Activated CD8-positive, alpha-beta T cell treated with anti-CD3 and anti-CD28 coated beads, Interleukin-2, amount 10 ng/mL, durations not matched to agents 7 days and 5 days (primary cell): Measurements from ENCODE around the gene ADGRD1. TPM values are rescaled to one million over a fixed set of nuclear protein-coding genes. Genes with fewer than 3 reads are reported as not detected.
A peak's percentile ranks its signal among the peaks of the same experiment; 100 is the strongest.

ENCODE experiments used
- ATAC-seq: fragments of 150-1000 bp; cut with Tn5 transposase; one replicate; pipeline ENCODE4 v1.10.0; 2021; ENCODE audit warnings: moderate library complexity
- CTCF ChIA-PET: fragments of 350-600 bp; sonication (Branson Sonifier 250); formaldehyde crosslinking; loops from one replicate; lab custom pipeline; 2021; ENCODE audit warnings: antibody characterized with exemption; lab: Charles Lee
- POLR2A ChIA-PET: fragments of 350-600 bp; sonication (Branson Sonifier 250); formaldehyde crosslinking; loops from one replicate; lab custom pipeline; 2021; ENCODE audit warnings: antibody characterized with exemption; lab: Charles Lee
- DNase-seq: peaks from one replicate; pipeline ENCODE4 v3.0.0-alpha.2; 2020
- H3K27ac Mint-ChIP-seq: one replicate; pipeline ENCODE4 v1.8.0; 2021; ENCODE audit warnings: mild to moderate bottlenecking, mixed read lengths
- H3K27me3 Mint-ChIP-seq: one replicate; pipeline ENCODE4 v1.8.0; 2021; ENCODE audit warnings: low read depth, mixed read lengths
- H3K36me3 Mint-ChIP-seq: one replicate; pipeline ENCODE4 v1.8.0; 2021; ENCODE audit warnings: low read depth, mixed read lengths
- H3K4me1 Mint-ChIP-seq: one replicate; pipeline ENCODE4 v1.8.0; 2021; ENCODE audit warnings: low read depth, mixed read lengths
- H3K4me3 Mint-ChIP-seq: one replicate; pipeline ENCODE4 v1.8.0; 2021; ENCODE audit warnings: mild to moderate bottlenecking, mixed read lengths
- H3K9me3 Mint-ChIP-seq: one replicate; pipeline ENCODE4 v1.8.0; 2022; ENCODE audit warnings: mixed read lengths; ENCODE audit not compliant: insufficient read depth
- total RNA-seq, 2 experiments: library from RNA; stranded (reverse); gene quantifications; one replicate each; pipeline ENCODE4 v1.2.3, GENCODE V29; 2021

Gene ADGRD1
- total RNA-seq, 2 experiments from 2014 or later = not detected

DNA sequence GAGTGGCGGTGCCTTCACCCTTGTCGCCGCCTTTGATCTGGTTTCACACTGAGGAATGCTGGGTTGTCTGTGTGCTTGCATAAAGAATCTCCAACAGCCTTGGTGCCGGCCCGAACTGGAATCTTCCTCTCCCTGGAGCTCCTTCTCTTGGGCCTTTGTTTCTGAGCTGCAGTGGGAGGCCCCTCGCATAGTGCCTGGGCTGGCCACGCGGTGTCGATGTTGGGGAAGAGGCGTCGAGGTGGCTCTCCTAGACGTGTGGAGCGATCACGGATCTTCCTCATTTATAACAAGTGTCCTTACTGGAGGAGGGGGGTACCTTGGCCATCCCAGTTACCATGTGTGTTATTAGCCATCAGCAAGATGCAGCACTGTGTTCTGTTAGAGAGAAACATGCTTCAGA lies 60.6 kb downstream of the ADGRD1 start:
- DNase-seq = no peak
- no peaks in the 10 kb centered on the region for H3K36me3 Mint-ChIP-seq
- no peaks in the 10 kb centered on the region for H3K4me1 Mint-ChIP-seq
- POLR2A ChIA-PET = no interaction called here
- H3K4me3 Mint-ChIP-seq = no peak overlapping the region
- no peaks in the 10 kb centered on the region for H3K9me3 Mint-ChIP-seq
- no peak for ATAC-seq
- CTCF ChIA-PET = no interaction called here
- no peaks in the 10 kb centered on the region for H3K27me3 Mint-ChIP-seq
- H3K27ac Mint-ChIP-seq = no peak overlapping the region

DNA sequence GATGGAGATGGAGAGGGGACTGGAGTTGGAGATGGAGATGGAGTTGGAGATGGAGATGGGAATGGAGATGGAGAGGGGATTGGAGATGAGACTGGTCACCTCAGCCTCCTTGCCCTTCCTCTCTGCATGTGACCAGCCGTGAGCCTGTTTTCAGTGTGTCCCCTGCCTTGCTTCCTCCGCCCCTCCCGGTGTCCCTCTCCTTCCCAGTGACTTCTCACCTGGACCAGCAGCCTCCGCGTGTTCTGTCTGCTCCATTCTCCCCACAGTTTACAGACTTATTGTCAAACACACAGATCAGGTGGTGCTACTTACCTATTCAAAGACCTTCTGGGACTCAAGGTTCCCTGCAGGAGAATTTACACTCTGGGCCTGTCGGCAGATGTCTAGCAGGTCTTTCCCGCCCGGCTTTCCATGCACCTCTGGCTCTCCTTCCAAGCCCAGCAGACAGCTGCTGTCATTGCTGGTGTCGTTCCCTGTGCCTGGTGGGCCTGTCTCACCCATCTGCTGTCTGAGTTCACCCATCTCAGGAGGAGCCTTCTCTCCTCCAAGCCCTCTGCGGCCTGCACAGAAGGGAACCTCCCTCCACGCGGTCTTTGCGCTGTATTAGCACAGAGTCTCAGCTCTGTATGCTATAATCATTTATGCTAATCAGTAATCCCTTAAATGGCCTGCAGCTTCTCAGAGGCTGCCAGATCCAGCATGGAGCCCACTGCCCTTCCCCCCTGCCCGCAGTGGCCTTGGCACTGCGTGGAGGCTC lies 62.1 kb downstream of the ADGRD1 start:
- H3K27me3 Mint-ChIP-seq = no peaks in the 10 kb centered on the region
- no peaks in the 10 kb centered on the region for H3K36me3 Mint-ChIP-seq
- H3K27ac Mint-ChIP-seq = no peak overlapping the region
- DNase-seq = no peak
- no peaks in the 10 kb centered on the region for H3K9me3 Mint-ChIP-seq
- H3K4me1 Mint-ChIP-seq = no peaks in the 10 kb centered on the region
- ChIA-PET POLR2A (no interaction called here), CTCF (no interaction called here)
- no peak overlapping the region for H3K4me3 Mint-ChIP-seq
- no peak for ATAC-seq

DNA sequence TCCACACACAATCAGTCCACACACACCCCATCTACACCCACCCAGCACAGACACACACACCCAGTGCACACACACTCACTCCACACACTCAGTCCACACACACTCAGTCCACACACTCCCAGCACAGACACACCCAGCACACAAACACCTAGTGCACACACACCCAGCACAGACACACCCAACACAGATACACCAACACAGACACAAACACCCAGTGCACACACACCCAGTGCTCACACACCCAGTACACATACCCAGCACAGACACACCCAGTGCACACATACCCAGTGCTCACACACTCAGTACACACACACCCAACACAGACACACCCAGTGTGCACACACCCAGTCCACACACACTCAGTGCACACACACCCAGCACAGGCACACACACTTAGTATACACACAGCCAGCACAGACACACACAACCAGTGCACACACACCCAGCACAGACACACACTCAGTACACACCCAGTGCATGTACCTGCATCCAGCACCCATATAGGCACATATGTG lies 63.8 kb downstream of the ADGRD1 start:
- DNase-seq (no peak), ATAC-seq (peak; percentile 8)
- ChIA-PET CTCF (no interaction called here), POLR2A (no interaction called here)
- Mint-ChIP-seq H3K9me3 (no peaks in the 10 kb centered on the region), H3K27ac (no peak overlapping the region), H3K4me1 (no peaks in the 10 kb centered on the region), H3K4me3 (no peak overlapping the region), H3K27me3 (no peaks in the 10 kb centered on the region), H3K36me3 (no peaks in the 10 kb centered on the region)

DNA sequence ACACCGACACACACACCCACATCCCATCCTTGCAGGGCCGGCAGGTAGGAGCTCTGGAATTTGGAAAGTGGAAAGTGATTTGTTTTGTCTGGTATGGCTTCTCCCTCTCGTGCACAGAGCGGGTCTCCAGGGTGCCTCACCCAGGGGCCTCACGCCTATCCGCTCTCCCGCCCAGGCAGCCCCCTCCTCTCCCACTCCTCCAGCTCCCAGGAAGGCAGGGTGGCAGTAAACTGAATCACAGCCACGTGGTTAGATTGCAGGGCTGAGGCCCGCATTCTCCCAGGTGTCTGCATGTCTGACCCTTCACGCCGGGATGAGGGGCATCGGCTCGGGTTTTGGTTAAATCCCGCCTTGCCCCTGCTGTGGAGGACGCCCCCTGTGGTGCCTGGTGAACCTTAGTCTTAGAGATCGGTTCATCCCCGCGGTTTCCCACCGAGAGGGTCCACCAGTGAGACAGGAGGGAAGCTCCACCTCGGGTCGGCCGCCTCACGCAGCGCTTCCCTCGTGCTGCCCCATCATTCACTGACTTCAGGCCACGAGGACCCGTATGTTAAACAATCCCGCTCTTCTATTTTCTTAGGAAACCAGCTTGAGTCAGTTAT lies 64.4 kb downstream of the ADGRD1 start:
- ATAC-seq (no peak), DNase-seq (no peak)
- ChIA-PET CTCF (no interaction called here), POLR2A (no interaction called here)
- no peak overlapping the region for H3K27ac Mint-ChIP-seq
- no peaks in the 10 kb centered on the region for H3K9me3 Mint-ChIP-seq
- no peaks in the 10 kb centered on the region for H3K4me1 Mint-ChIP-seq
- no peaks in the 10 kb centered on the region for H3K36me3 Mint-ChIP-seq
- no peak overlapping the region for H3K4me3 Mint-ChIP-seq
- H3K27me3 Mint-ChIP-seq = no peaks in the 10 kb centered on the region

DNA sequence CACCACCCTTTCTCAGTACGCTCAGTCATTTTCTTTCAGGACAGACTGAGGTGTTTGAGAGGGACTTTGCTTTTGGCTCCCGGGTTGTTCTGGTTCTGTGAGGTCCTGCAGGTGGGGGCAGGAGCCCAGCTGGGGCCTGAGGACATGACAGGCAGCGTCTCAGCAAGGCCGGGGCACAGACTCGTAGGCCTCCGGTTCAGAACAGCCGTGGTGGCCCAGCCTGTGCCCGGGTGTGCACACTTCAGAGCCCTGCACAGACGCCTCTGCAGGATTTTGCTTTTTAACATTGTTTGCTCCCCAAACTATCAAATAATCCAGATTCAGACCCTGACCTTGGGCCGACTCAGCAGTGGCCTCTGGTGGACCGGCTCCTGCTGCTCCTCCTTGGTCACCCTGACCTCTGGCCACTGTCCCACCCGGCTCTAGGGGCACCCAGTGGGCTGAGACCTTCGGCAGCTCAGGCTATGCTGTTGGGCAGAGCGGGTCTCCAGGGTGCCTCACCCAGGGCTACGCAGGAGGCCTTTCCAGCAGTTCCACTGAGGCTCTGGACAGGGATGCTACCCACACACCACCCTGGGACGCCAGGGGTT lies 65.2 kb downstream of the ADGRD1 start:
- POLR2A ChIA-PET = no interaction called here
- no peaks in the 10 kb centered on the region for H3K4me1 Mint-ChIP-seq
- DNase-seq (no peak), ATAC-seq (no peak)
- H3K27me3 Mint-ChIP-seq = no peaks in the 10 kb centered on the region
- no peak overlapping the region for H3K27ac Mint-ChIP-seq
- no peak overlapping the region for H3K4me3 Mint-ChIP-seq
- CTCF ChIA-PET = no interaction called here
- no peaks in the 10 kb centered on the region for H3K36me3 Mint-ChIP-seq
- no peaks in the 10 kb centered on the region for H3K9me3 Mint-ChIP-seq

DNA sequence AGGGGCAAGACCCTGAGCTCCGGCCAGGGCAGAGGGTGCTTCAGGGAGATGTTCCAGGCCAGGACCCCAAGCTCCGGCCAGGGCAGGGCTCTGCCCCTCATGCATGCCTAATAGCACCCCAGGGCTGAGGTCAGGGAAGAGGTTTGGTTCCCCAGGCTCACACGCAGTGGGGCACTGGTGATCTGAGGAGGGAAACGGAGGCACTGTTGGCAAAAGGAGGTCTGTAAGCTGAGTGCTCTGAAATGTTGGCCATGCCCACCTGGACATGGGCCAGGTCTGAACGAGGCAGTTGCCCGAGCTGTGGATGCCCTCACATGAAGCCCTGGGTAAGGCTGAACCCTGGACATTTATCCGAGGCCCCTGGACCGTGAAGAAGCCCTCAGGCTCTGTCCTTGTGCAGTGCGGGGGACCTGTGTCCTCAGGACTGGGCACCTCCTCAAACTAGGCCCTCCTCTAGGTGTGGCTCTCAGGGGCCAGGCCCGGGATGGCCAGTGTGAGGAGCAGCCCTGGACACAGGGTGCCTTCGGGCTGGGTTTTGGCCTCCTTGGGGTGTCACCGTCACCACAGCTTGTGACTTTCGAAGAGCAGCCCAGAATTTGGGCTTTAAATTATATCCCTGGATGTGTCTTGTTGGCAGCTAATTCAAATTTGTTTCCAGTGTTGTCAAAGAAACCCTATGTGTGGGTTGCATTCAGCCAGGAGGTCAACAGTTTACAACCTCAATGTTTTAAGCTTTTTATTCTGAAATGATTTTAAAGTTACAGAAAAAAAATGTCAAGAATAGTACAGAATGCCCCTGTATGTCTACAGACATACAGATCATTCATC lies 66.8 kb downstream of the ADGRD1 start:
- no peak for DNase-seq
- Mint-ChIP-seq H3K27me3 (no peaks in the 10 kb centered on the region), H3K4me3 (no peak overlapping the region), H3K9me3 (no peaks in the 10 kb centered on the region), H3K27ac (no peak overlapping the region), H3K4me1 (no peaks in the 10 kb centered on the region), H3K36me3 (no peaks in the 10 kb centered on the region)
- POLR2A ChIA-PET = no interaction called here
- no peak for ATAC-seq
- CTCF ChIA-PET = no interaction called here

DNA sequence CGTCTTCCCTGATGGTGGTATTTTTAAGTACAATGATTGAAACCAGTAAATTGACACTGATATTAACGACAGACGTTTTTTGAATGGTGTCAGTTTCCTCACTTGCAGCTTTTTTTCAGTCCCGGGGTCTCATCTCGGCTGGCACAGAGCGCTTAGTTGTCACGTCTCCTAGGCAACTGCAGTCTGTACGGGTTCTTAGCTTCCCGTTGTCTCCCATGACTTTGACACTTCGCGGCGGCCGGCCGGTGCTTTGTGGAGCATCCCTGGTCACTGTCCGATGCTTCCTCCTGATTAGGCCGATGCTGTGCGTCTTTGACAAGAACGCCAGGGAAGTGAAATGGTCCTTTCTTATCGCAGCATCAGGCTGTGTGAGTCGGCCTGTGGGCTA lies 67.4 kb downstream of the ADGRD1 start:
- no peaks in the 10 kb centered on the region for H3K9me3 Mint-ChIP-seq
- ChIA-PET CTCF (no interaction called here), POLR2A (no interaction called here)
- ATAC-seq = no peak
- H3K4me3 Mint-ChIP-seq = no peak overlapping the region
- no peaks in the 10 kb centered on the region for H3K4me1 Mint-ChIP-seq
- no peaks in the 10 kb centered on the region for H3K36me3 Mint-ChIP-seq
- no peak for DNase-seq
- H3K27me3 Mint-ChIP-seq = no peaks in the 10 kb centered on the region
- H3K27ac Mint-ChIP-seq = no peak overlapping the region

DNA sequence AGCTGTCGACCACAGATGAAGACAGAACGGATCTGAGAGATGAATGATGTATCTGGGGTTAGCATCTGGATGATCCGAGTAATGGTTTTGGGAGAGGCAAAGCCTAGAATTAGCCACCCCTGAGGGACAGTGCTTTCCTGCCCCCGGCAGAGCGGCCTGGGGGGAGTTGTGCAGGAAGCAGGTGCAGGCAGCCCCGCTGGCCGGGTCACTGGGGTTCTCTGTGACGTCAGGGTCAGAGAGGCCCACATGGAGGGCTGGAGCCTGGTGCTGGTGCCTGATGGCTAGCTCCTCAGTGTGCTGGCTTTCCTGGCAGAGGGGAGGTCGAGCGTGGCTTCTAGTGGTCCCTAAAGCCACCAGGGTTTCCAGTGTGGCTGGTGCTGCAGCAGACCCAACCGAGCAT lies 70.3 kb downstream of the ADGRD1 start:
- H3K4me3 Mint-ChIP-seq = no peak overlapping the region
- ATAC-seq = no peak
- H3K27me3 Mint-ChIP-seq = no peaks in the 10 kb centered on the region
- ChIA-PET POLR2A (no interaction called here), CTCF (no interaction called here)
- H3K4me1 Mint-ChIP-seq = no peaks in the 10 kb centered on the region
- no peaks in the 10 kb centered on the region for H3K9me3 Mint-ChIP-seq
- DNase-seq = no peak
- no peaks in the 10 kb centered on the region for H3K36me3 Mint-ChIP-seq
- H3K27ac Mint-ChIP-seq = no peak overlapping the region

DNA sequence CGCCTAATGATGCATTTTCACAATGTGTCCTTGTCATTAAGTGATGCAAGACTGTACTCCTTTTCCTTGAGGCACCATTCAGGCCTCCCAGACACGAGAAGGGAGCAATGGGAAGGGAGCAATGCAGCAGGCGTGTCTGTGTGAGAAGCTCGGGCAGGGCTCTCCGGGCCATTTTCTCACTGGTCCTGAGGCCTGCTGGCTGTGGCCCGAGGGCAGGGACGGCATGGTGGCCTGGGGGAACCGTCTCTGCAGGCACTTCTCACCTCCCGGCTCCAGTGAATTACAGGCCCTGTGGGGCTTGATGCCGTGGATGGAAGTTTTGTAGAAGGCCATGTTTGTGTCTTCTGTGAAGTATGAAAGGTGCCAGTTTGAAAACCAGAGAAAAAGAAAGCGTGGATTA lies 71.0 kb downstream of the ADGRD1 start:
- Mint-ChIP-seq H3K27me3 (no peaks in the 10 kb centered on the region), H3K9me3 (no peaks in the 10 kb centered on the region), H3K4me1 (no peaks in the 10 kb centered on the region), H3K27ac (no peak overlapping the region), H3K4me3 (no peak overlapping the region), H3K36me3 (no peaks in the 10 kb centered on the region)
- ChIA-PET POLR2A (no interaction called here), CTCF (no interaction called here)
- no peak for DNase-seq
- no peak for ATAC-seq

DNA sequence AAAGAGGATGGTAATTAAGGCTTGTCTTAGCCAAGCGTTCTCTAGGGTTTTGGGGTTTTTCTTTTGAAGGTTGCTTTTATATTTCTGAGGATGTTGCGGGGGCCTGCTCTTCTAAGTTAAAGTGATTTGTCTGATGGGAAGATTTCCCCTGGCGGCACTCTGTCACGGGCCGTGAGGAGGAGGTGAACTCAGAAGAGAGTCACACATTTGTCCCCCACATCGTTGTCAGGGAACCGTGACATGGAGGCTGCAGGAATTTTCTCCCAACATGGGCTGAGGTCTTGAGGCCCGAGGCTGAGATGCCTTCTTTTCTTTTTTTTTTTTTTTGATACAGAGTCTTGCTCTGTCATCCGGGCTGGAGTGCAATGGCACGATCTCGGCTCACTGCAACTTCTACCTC lies 71.5 kb downstream of the ADGRD1 start:
- H3K27me3 Mint-ChIP-seq = no peaks in the 10 kb centered on the region
- POLR2A ChIA-PET = no interaction called here
- no peak for ATAC-seq
- CTCF ChIA-PET = no interaction called here
- no peaks in the 10 kb centered on the region for H3K9me3 Mint-ChIP-seq
- no peak overlapping the region for H3K4me3 Mint-ChIP-seq
- H3K4me1 Mint-ChIP-seq = no peaks in the 10 kb centered on the region
- H3K27ac Mint-ChIP-seq = no peak overlapping the region
- H3K36me3 Mint-ChIP-seq = no peaks in the 10 kb centered on the region
- DNase-seq = no peak

DNA sequence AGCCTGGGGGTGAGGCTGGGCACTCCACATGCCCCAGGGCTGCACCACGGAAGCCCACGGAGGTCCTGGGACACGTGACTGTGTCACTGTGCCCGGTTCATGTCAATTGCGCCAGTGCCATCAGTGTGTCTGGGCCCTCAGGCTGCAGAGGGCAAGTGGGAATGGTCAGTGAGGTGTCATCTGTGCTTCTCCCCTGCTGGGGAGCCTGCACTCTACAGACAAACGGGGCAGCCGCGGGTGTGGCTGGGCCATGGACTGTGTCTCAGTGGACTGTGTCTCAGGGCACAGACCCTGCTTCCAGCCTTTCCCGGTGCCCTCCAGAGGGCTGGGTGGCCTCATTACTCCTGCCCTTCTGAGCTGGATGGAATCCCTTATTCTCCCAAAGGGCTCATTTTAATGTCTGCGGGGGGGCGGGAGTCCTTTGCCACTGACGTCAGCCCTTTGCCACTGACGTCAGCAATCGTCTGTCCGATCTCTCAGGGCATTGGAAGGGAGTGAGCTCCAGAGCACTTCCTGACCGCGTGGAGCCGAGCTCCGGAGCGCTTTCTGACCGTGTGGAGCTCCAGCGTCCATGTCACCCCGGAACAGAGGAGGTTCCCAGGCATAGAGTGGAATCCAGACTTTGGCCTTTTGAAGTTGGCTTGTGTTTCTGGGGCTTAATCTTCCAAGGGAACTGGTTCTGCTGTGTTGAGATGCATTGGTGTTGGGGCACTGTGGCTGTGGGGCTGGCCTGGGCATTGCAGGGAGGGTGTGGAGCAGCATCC lies 72.4 kb downstream of the ADGRD1 start:
- Mint-ChIP-seq H3K4me3 (no peak overlapping the region), H3K27ac (no peak overlapping the region), H3K9me3 (no peaks in the 10 kb centered on the region), H3K36me3 (no peaks in the 10 kb centered on the region), H3K4me1 (no peaks in the 10 kb centered on the region), H3K27me3 (no peaks in the 10 kb centered on the region)
- ATAC-seq (no peak), DNase-seq (no peak)
- POLR2A ChIA-PET = no interaction called here
- CTCF ChIA-PET = no interaction called here
